ENCODE measurements around the gene SRGAP1.

Gene SRGAP1

DNA sequence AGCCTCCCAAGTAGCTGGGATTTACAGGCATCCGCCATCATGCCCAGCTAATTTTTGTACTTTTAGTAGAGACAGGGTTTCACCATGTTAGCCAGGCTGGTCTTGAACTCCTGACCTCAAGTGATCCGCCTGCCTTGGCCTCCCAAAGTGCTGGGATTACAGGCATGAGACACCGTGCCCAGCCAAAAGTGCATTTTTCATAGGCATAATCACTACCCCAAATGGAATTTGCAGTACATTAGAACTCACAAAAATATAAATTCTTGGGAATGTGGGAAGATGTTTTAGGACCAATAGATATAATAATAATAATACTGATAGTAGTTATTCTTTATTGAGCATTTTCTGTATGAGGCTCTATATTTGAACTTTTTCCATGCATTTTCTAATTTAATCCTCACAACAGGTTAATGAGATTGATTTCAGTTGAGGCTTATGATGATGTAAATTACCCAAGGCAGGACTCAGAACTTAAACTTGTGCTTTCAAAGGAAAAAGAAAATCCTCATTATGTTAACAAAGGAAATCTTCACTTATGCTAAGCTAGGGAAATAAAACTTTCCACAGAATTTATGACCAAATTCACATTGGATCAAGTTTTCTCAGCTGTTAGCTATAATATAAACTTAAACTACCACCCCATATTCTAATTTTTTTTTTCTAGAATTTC lies 121.6 kb downstream of the SRGAP1 start:
- no peak for DNase-seq

DNA sequence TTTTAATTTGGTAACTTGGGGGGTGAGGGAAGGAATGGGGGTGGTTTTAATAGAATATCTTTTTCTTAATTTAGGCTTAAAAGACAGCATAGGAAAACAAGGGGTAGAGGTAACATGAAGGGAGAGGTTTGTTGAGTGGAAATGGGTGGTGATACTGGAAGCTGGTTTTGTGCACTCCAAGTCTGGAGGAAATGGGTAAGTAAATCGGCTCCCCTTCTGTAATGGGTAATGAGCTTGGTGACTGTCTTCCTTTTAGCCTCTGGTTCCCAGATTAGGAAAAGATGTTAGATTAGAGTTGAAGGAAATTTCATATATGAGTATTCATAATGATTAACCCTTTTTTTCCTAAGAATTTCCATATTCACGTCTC lies 122.1 kb downstream of the SRGAP1 start:
- no peak for DNase-seq

DNA sequence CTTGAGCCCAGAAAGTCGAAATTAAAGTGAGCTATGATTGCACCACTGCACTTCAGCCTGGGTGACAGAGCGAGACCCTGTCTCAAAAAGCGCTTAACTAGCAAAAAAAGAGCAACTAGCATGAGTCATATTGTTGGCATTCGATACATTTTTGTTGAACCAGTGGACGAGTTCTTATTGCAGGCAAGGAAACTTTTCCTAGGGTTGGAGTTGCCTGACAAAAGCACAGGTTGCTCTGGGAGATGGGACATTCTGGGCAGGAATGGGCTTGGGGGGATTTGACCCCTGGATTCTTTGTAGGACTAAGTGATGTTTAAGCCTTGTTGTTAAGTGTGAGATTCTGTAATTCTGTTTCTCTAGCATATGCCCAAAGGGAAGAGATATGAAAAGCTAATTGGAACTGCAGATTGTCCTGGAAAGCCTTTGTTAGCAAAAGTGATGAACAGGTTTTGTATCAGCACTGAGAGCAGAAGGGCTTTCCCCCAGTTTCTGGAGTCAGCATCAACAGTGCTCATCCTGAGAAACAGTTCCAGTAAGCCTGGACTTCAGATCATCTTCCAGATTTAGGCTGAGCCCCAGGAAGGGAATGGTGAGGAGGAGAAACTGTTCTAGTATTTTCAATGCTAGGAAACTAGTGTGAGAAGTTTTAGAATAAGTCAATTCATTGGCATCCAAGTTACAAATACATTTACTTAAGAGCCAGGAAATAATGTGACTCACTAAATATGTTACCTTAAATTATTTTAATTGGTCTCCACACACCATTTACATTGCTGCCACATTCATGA lies 123.1 kb downstream of the SRGAP1 start:
- DNase-seq: no peak

- DNase-seq: peak in 41 of 51 donors; percentile 23 to 91 (median 62)
These were observed 124.2 kb downstream of the SRGAP1 start for GRCh38 chr12:63968673-63969072.

DNA sequence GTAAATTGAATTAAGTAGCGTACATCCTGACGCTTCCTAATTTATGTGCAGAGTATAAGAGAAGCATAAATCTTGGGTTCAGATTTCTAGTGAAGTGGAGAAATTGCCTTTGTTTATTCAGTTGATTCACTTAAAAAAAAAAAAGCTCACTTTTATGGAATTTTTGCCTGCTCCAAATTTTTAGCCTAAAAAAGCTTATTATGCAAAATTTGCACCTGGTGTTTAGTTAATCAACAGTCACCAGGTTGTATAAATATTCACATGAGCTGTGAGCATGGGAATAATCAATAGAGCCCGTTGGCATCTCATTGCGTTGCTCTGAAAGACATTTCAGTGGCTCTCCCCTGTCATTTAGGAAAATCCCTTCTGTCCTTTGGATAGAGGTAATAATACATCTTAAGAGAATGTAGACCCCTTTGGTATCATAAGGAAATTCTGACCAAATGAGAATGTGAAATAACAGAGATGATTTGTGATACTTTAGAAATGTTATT lies 132.4 kb downstream of the SRGAP1 start:
- DNase-seq: no peak

DNA sequence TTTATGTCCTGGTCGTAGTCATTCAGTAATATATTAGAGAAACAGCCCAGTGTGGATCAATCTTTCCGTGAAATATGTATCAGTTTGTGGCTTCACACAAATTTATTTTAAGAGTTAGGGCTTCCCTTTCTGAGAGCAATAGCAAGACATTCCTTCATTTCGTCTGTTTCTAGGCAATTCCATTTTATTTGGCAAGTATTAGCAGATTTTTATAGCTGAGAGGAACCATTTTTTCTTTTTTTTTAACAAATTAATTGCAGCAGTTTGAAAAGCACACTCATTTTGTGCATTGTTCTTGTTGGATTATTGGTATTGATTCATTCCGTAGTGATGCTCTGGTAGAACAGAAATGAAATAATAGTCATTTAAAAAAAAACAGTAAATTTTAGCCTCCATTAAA lies 132.9 kb downstream of the SRGAP1 start:
- no peak for DNase-seq

DNA sequence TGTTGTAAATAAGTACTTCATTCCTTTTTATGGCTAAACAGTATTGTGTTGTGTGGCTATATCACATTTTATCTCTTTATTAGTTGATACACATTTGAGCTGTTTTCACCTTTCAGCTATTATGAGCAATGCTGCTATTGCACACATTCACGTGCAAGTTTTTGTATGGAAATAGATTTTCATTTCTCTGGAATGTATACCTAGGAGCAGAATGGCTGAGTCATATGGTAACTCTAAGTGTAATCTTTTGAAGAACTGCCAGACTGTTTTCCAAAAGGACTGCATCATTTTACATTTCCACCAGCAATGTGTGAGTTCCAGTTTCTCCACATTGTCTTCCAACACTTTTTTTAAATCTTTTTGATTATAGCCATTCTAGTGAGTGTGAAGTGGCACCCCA lies 134.0 kb downstream of the SRGAP1 start:
- no peak for DNase-seq

DNA sequence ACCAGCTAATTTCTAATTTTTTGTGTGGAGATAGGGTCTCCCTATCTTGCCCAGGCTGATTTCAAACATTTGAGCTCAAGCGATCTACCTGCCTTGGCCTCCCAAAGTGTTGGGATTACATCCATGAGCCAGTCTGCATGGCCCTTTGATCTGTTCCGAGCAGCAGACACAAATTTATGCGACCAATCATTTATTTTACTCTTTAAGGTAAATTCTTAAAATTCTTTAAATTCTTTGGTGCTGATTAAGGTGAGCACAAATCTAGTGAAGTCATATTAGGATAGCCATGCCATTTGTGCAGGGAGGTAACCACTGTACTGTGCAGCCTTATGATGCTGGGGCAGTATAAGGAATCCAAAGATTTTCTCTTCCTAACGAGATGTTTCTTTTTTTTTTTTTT lies 135.7 kb downstream of the SRGAP1 start:
- DNase-seq: no peak

- DNase-seq: no peak
These were observed 136.8 kb downstream of the SRGAP1 start for GRCh38 chr12:63981343-63981742.

DNA sequence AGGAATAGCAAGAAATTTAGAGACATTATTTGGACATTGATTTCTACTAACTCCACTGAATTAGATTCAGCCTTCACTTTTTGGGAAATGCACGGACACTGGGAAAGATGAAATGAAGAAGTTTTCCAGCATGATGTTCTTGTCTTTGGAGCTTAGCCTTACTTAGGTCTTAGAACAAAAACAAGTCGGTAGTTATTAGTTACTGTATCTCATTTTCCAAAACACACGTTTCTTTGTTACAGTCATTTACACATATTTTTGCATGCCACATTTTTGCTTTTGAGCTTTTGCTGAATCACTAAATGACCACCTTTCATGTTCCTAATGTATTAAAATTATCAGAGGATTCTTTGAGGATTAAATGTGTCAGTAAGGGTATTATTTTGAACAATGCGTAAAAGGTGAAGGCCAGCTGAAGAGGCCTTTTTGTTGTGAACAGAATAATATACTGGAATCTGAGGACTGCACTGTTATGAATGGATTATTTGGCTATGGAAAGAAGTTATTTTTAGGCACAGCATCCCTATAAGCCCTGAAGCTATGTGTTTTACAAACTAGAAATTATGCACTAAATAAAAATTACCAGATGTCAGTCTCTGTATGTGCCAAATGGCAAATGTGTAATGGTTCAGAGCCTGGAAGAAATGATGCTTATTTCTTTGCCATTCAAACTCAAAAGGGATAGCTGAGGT lies 138.2 kb downstream of the SRGAP1 start:
- no peak for DNase-seq

DNA sequence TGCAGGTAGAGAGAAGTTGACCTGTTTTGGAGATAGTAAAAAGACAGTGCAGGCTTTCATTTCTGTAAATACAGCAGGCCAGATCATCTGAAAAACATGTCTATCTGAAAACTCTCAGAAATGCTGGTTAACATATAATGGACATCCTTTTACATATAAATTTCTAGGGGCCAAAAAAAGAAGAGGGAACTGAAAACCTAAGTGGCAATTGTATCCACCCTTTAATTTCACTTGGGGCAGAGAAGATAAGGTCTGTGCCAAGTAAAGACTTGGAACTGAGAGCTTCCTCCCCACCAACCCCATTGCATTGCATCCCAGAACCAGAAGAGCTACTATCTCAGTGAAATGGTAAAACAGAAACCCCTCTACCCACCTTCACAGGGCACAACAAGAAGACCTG lies 141.0 kb downstream of the SRGAP1 start:
- DNase-seq: no peak

- DNase-seq: no peak
These were observed 141.4 kb downstream of the SRGAP1 start for GRCh38 chr12:63985945-63986344.

GRCh38 chr12:63989301-63989845 lies 144.9 kb downstream of the SRGAP1 start:
- DNase-seq: peak in 1 of 51 donors; percentile 14

DNA sequence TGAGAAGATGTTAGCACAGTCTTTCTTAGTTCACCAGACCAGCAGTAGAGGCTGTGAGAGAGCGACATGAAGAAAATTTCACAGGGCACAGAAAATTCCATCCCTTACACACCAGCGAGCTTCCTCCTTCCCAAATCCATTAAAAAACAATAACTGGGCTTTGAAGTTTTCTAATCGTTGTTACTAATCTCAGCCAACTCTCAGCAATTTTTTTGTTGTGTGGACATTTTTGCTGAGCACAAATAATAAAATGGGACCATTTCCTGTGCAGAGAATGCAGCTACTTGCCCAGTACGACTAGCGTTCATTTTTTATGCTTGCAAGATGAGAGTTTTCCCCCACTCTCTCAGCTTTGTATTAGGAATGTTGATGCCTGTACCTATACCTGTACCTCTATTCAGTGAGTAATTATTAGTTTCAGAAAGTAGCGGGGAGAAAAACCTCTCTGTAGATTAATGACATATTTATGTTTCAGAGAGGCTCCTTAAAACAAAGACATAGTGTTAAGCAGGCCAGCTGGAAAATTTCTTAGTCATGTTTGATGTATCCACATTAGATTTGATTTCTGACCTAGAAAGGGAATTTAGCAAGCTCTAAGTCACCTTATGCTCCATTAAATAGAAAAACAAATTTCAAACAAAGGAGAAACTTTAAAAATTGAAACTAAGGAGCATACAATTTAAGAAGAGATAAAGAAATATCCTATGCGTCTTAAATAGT lies 146.5 kb downstream of the SRGAP1 start:
- no peak for DNase-seq

DNA sequence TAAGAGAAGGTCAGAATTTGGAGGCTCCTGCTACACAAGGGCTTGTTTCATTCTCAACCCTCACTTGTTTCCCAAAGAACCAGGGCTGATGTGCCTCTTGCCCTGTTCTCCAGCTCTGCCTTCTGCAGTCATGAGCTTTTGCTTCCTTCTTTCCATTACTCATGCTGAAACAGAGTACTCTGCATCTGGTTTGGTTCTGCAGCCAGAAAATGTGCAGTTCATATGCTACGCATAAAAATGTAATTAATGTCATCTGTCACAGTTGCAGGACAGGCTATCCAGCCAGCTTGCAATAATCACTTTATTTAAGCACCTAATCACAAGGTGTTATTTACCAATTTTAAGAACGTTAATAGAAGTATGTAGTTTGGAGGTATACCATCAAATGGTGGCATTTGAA lies 150.2 kb downstream of the SRGAP1 start:
- no peak for DNase-seq

GRCh38 chr12:63995512-63995911 lies 151.0 kb downstream of the SRGAP1 start:
- no peak for DNase-seq

DNA sequence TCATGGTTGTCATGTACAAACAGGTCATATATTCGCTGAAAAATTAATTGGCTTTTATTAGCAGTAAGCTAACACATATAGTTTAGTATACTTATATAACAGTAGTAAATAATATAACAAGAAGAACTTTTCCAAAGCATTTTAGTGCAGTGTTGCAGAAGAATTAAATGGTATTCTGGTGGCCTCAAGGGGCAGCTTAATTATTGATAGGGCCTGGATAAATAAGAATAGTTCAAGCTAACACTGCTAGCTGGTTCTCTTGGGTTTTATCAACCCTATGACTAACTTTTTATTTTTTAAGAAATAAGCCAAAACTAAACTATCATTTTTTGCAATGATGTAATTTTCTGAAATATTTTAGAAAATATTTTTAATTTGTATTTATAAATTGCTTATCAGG lies 152.1 kb downstream of the SRGAP1 start:
- no peak for DNase-seq

- no peak for DNase-seq
These were observed 152.7 kb downstream of the SRGAP1 start for GRCh38 chr12:63997198-63997597.

DNA sequence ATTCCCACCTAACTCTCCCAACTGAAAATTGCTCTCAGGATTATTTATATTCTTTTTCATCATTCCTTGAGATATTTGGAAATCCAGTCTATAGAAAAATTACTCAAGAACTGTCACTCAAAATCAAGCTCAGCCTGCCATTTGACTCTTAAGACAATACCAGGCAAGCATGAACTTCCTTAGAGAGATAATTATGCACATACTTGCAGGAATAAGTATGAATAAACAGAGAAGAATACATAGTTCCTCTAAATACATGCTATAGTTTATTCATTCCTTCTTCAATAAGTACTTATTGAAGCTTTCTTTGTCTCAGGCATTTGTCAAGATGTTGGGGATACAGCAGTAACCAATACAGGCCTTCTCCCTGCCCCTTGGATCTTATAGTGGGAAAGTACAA lies 154.1 kb downstream of the SRGAP1 start:
- DNase-seq: no peak

- DNase-seq: no peak
These were observed 155.4 kb downstream of the SRGAP1 start for GRCh38 chr12:63999853-64000252.

DNA sequence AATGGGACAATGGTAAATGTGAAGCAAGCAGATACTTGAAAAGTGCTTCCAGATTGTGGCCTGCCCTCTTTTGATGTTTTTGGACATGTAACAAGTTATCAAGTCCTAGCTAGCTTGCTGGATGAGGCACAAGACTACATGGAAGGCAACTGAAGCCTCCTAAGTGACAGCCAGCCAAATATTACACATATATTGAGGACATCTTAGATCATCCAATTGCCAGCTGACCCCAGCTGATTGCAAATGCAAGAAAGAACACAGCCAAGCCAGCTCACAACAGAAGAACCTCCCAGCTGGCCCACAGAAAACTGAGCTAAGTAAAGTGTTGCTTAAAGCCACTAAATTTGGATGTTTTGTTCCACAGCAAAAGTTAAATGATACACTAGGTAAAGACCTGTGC lies 156.9 kb downstream of the SRGAP1 start:
- DNase-seq: no peak

DNA sequence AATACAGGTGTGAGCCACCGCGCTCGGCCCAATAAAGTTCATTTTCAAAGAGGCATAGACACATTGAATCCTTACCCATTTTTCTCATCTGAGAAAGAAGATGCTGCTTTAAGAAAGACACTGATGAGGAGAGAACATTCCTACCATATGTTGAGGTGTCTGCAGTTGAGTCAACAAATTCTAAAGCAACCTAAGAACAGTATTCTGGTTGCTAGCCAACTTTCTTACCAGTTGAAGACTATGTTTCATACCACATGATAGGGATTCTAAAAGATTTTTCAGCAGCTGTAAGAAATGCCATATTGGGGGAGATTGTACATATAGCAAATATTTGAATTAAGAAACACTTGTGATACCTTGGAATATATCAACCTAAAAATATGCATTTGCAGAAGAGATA lies 160.1 kb downstream of the SRGAP1 start:
- DNase-seq: no peak
